NCI-H2107 (cell line): ENCODE data around the gene CEP128.

Source experiments
- DNase-seq: peaks from one replicate; lab custom pipeline; 2025; lab: John Stamatoyannopoulos, UW

CEP128 gene

DNA sequence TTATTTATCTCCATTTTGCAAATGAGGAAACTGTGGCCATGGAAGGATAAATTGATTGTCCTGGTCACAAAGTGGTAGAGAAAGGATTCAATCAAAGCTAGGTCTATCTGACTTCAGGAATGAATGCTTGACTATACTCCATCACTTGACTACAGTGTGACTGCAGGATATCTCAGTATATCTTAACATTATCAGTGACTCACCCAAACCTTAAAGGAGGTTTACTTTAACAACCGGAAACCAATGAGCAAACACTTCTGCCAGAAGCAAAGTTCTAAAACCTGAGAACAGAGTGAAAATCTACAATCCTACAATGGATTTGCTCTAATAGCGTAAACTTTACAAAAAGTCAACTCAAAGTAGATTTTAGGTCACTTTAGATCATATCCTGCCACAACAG is 277.0 kb downstream of the CEP128 start:
- no peak for DNase-seq

DNA sequence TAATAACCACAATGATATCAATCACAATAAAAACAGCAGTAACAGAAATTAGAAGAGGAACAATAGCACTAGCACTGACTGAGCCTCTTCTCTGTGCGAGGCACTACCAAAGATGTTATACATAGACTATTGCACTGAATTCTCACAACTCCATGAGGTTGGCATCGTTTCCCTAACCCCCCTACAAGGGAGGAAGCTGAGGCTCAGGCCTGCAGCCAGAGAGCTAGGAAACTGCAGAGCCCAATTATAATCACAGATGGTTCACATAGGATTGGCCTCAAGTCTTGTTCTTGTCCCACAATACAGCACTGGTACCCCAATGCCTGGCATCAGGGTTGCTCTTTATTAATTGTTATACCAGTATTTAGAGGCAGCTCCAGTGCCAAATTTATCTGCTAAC is 278.0 kb downstream of the CEP128 start:
- no peak for DNase-seq

DNA sequence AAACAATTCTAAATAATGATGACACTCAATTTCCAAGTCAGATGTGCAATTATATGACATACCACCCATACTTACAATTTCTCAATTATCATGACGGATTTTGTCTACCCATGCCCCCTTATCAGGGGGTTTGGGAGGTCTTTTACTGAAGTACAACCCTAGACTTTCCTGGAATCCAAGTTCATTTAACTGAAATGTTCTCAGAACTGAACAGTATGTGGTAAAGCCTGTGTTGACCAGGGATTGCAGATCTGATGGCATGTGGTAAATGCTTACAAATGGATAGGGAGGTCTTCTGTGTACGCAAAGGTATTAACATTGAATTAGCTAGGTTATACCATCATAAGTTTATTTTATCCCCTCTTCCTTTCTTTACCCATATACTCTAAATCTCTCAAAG is 281.8 kb downstream of the CEP128 start:
- DNase-seq = no peak

DNA sequence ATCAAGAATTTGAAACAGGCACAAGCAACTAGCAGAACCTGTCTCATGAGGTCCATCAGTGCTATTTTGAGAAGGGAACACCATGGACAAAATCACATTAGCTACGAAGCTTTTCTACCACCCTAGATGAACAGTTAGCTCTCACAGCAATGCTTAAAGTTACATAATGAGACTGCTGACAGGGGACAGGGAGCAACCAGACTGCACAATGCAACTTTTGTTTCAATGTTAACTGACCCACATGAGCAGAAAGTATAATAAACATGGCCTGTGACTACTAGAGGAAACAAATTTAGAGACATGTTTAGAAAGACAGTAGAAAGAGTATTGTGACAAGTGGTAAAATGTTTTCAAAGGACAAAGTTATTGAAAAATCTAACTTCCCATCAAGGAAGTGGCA is 282.8 kb downstream of the CEP128 start:
- DNase-seq = no peak

DNA sequence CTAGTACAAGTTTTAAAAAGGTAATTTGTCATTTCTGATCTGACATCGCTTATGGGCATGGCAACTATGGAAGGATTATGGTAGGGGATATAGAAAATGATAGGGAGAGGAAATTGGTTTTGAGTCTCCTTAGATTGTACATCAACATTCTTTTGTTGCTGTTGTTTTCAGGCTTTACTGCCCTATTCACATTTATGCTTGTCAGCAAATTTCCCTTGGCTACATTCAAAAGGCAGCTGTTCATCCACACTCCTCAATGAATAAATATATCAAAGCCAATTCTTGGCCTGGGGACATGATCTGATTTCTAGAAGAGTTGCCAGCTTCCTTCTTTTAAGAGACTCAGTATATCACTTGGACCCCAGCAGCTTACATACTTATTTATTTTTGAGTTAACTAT is 283.4 kb downstream of the CEP128 start:
- no peak for DNase-seq

DNA sequence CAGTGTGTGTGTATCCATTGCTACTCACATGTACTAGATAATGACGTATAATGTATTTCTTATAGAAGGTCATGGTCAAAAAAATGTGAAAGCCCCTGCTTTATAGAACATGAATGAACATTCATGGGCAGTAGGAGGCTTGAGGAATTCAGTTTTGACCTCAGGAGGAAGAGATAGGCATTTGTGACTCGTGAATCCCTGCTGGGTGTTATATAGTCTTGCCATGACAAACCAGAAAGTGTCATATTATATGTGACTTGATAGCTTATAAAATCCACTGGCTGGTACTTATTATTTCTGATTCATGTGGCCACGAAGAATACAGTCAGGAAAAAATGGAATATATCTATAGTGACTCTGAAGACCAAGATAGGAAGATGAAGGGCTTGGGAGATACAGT is 287.6 kb downstream of the CEP128 start:
- no peak for DNase-seq

DNA sequence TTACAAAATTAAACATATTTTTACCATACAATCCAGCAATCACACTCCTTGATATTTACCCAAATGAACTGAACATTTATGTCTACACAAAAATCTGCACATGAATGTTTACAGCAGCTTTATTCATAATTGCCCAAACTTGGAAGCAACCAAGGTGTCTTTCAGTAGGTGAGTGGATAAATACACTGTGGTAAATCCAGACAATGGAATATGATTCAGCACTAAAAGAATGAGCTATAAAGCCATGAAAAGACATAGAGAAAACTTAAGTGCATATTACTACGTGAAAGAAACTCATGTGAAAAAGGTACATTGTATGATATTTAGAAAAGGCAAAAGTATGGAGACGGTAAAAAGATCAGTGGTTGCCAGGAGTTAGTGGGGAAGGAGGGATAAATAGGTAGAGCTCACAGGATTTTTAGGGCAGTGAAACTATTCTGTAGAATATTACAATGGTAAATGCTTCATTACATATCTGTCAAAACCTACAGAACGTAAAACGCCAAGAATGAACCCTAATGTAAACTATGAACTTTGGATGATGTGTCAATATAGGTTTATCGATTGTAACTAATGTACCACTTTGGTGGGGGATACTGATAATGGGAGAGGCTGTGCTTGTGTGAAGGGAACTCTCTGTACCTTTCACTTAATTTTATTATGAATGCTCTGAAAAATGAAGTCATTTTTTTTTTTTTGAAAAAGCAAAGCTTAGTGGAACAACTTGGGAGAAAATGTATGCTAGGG is 295.7 kb downstream of the CEP128 start:
- no peak for DNase-seq

DNA sequence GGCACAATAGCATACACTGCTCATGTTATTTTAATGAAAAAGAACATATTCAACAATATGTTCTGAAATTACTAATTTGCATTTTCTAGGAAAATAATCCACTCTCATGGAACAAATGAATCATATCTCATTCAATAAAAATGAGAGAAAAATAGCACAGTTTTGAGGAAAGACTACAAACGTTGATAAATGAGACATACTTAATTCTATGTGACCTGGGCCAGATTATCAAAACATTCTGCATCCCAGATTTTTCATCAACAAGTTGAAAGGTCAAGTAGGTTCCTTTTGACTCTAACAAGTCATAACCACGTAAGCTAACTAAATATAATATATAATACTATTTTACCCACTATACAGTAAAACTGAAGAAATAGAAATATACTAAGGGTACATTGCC is 296.7 kb downstream of the CEP128 start:
- DNase-seq = no peak

DNA sequence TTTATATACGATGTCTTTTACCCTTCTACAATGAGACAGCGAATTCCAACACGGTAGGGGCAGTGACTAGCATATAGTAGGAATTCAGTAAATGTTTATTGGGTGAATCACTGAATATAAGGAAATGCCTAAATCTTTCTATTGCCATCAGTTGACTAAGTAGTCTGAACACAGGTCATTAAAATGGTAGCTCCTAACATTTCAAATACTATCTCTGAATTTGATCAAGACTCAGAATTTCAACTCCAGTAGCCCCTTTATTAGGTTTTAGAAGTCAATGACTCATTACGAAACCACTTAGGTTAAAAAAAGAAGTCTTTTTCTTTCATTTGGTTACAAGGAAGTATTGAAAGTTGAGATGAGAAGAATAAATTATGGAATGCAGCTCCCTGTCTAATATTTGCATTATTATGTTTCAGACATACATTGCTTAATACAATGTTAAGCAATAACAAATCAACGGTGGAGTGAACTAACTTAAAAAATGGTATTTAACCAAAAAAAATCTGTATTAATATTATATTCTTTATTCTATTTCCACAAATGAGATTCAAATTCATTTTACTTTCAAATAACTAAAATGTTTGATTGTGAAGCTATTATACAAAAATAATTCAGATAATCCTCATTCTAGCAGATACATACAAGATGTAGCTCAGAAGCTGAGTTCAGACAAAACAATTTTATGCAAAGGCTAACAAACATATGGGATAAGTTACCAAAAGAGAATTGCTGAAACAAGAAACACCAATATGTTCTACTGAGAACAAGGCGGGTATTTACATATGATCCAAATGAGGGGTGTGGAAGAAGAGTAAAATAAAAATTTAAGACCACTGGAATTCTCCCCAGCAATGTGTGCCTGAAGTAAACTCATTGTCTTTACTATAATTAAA is 302.7 kb downstream of the CEP128 start:
- no peak for DNase-seq

DNA sequence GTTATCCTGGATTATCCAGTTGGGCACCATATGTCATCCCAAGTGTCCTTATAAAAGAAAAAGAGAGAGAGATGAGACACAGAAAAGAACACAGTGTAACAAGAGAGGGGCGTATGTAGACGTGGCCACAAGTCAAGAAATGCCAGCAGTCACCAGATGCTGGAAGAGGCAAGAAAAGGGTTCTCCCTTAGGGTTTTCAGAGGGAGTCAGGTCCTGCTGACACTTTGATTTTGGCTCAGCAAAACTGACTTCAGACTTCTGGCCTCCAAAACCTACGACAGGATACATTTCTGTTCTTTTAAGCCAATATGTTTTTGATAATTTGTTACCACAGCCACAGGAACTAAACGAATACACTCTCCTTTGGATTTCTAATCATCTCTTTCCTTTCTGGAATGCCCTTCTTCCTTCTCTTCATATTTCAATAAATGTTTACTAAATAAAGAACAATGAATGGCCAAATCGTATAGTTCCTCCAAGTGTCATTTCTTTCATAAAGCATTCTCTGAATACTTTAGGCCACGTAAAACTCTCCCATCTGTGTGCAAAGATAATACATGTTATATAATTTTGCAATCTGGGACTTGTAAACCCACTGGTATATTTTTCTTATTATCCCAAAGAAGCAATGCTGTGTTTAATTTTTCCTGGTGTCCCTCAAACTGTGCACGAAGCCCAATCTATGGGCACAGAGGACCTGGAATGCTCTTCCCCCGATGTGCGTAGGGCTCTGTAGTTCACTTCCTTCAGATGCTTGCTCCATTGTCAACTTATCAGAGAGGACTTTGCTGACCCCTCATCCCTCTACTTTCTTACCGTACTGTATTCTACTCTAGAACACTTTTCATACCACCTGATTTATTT is 303.6 kb downstream of the CEP128 start:
- DNase-seq = no peak

DNA sequence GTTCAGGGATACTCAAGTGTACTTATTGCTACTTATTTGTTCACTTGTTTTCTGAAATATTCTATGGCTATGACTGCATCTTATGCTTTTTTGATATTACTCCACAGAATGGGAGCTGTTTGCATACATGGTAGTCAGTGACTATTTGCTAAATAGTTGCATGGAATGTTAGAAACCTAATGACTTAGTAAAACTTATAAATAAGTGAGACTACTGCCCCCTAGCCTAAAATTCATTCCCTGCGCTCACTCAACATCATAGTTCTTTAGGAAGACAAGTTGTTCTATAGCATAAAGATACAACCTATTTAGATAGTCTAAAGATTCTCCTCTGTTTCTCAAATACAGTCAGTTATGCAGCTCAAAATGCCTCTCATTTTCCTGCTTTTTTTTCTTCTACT is 305.5 kb downstream of the CEP128 start:
- DNase-seq = no peak

DNA sequence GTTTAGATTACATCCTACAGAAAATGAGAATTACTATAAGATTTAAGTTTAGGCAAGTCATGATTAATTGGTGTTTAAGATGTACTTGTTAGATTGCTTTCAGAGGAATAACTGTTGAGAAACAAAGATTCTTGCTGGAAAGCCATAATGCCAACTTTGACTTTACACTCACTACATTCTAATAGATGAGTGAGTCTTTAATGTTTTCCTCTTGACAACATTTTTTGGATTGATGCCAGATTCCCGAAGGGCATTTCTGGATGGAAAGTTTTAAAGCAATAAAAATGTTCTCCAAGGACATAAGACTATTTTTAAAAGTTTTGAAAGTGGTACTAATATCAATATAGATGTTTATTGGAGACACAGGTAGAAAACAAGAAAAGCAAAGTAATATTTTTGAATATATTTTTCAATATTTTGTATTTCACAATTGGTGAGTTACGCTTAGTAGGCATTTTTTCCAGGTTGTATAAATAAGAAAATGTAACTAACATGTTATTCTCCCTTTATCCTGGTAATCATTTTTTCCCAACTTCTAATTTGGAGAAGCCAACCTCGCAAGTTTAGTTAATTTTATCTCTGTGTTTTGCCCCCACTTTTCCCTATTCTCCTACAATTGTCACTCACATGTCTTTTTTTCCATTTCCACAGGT is 307.3 kb downstream of the CEP128 start:
- DNase-seq = no peak

DNA sequence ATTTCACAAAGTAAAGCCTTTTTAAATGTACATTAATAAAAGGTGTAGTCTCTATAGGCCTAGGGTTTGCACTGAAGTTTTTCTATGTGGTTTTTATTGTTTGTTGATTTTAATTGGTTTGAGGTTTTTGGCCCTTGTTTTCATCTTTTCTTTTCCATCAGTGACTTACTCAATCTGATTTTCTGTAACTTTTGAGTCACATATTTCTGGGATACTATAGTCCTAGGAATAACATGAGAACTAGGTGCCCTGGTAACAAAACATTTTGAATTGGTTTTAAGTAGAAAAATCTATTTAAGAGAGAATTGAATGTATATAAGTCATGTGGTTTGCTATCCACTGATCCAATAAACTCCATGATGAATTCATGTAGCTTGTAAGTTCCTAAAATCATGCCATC is 311.9 kb downstream of the CEP128 start:
- no peak for DNase-seq

DNA sequence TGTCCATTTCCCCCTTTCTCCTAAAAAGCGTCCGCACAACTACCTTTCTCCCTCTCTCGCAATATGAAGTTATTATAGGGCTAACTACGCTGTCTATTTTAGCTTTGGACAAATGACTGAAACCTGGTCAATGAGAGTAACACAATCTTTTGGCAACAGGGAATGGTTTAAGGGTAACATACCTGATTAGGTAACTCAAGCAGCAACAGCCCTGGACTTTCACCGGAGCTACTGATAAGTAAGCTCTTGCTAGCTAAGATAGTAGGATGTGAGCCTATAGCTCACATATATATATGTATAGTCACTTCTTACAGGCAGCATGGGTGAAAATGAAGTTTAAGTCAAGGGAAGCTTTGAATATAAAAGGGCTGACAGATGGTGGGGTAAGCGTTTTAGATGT is 313.0 kb downstream of the CEP128 start:
- no peak for DNase-seq

DNA sequence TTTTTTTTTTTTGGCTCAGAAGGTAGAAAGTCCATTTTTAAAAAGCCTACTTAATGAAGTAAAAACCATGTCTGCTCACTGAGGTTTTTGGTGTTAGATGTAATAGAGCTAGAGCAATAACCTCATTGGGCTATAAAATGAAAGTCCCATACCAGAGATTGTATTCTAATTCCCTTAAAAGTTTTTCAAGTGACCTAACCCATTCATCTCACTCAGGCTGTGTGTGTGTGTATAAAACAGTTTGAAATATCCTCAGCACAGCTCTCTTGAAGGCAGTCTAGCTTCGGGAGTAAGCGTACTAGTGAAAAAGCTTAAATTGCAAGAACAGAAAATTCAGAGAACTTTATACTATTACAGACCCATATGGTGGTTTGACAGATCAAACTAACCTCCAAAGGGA is 313.8 kb downstream of the CEP128 start:
- DNase-seq = no peak

DNA sequence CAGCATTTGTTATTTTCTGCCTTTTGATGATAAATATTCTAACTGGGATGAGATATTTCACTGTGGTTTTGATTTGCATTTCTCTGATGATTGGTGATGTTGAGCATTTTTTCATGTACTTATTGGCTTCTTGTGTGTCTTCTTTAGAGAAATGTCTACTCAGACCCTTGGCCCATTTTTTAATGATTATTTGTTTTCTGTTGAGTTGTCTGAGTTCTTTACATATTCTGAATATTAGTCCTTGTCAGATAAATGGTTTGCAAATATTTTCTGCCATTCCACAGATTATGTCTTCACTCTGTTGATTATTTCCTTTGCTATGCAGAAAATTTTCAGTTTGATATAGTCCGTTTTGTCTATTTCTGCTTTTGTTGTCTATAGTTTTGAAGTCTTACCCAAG is 317.0 kb downstream of the CEP128 start:
- DNase-seq = no peak

DNA sequence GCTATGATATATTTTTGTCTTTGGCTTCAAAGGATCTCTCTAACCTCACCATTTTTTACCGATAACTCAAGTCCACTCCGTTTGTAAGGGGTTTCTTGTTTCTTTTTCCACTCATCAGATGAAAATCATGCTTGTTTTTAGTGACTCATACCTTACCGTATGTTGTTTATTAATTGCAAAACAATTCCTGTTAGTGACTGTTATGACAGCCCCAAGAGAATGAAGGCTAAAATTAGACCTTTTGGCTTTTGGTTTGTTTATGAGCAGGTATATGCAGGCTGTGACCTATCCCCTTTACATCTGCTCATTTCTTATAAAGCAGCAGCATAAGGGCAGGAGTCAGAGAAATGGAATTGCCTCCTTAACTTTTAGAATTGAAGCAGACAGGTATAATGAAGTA is 319.8 kb downstream of the CEP128 start:
- no peak for DNase-seq

DNA sequence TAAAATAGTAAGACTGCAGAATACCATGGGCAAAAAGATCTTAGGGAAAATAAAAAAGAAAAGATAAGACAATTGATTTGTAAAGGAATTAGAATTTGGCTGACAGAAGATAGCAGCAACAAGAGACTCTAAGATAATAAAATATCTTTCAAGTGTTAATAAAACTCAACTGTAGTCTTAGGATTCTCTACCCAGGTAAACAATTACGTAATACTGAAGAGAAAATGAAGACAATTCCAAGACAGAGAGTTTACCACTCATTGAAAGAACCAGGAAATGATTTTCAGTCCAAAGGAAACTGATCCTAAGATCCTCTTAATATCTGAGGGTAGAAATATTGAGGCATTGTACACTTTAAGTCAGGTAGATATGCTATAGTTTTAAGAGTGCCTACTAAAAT is 321.1 kb downstream of the CEP128 start:
- no peak for DNase-seq

DNA sequence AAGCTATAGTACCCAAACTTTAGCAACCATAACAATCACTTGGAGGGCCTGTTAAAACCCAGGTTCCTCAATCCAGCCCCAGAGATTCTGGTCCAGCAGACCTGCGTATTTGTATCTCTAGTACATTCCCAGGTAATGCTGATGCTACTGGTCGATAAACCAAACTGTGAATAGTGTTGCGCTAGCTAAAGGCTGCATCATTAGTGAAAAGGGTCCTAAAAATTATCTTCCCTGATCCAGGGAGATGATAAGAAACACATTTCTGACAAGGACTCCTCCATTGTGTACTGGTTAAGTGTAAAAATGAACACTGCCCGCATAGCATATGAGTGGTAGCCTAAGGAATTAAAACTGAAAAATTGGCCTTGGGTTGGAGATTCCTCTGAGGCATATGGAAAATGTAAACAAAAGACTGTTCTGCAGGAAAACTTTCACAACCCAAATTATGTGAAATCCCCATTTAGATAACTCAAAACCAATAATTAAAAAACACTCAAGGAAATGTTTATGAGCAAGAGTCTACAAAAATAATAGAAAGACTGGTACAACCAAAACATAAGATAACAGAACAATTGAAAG is 322.7 kb downstream of the CEP128 start:
- DNase-seq = no peak

DNA sequence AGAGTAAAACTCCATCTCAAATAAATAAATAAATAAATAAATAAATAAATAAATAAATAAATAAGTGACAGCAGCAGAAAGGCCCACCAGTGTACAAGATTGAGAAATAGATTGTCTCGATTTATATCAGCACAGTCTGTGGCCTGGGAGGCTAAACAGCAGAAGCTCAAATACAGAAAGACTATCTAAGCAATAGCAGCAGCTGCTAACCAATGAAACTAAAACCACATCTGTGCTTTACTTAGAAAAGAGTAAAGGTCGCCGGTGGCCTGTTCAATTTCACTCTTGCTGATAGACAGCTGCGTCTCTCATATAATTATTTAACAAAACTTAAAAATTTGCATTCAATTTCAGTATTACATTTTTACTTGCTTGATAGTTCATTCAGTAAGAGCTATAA is 325.7 kb downstream of the CEP128 start:
- no peak for DNase-seq

DNA sequence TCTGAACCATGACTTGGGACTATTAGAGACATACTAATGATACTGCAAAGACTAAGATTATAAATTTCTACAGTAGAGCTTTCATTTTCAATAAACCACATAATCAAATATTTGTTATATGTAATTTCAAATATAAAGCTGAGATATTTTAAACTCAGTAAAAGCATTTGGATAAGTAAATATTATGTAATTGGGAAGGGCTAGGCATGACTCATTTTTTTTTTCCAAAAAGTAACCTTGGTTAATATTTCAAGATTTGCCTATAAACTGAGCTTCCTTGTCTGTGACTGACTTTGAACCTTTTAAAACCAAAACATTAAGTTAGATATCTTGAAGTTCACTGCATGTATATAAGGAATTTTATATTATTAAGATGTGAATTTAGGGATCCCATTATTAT is 332.5 kb downstream of the CEP128 start:
- no peak for DNase-seq

DNA sequence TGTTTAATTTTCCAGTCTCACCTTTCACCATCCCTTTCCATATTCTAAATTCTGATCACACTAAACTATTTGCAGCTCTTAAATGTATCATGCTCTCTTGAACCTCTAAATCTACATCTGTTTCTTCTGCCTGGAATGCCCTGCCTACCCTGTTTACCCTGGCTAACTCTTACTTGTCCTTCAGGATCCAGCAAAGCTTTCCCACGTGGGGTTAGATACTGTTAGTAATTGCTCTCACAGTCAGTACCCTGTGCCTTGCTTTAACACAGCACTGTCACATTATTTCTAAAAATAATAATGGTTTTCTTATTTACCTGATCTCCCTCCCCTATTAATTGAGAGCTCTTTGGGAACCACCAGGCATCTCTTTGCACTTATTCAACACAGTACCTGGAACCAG is 333.0 kb downstream of the CEP128 start:
- DNase-seq = no peak
